ENCODE measurements around the gene PXK.

PXK gene

GRCh38 chr3:58340594-58341244 is 8.0 kb downstream of the PXK start:
- peak; percentile 48 for DNase-seq (ENCODE audit: low read depth)
- no peak for TF ChIP-seq POLR2A (IDR thresholded peaks at IDR 0.05; ENCODE audit: extremely low read depth, insufficient read length)
- no peak for TF ChIP-seq CTCF (IDR thresholded peaks at IDR 0.05; ENCODE audit: low read depth, low read length)
- TF ChIP-seq, protein P1, sequence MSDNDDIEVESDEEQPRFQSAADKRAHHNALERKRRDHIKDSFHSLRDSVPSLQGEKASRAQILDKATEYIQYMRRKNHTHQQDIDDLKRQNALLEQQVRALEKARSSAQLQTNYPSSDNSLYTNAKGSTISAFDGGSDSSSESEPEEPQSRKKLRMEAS (IDR thresholded peaks at IDR 0.05; ENCODE audit: low read depth, low read length), result no peak
- TF ChIP-seq MYC (IDR thresholded peaks at IDR 0.05; ENCODE audit: low read depth, low read length), result no peak
- H3K4me3 ChIP-seq (ENCODE audit: low read depth, low read length), result peak overlapping the region; percentile 21

- peak overlapping the region; percentile 21 for H3K4me3 ChIP-seq (ENCODE audit: low read depth, low read length)
- TF ChIP-seq CTCF (IDR thresholded peaks at IDR 0.05; ENCODE audit: low read depth, low read length), result no peak
- TF ChIP-seq, protein P1 (IDR thresholded peaks at IDR 0.05; ENCODE audit: low read depth, low read length), result no peak
- no peak for DNase-seq (ENCODE audit: low read depth)
These were observed 8.7 kb downstream of the PXK start for GRCh38 chr3:58341376-58341775.

DNA sequence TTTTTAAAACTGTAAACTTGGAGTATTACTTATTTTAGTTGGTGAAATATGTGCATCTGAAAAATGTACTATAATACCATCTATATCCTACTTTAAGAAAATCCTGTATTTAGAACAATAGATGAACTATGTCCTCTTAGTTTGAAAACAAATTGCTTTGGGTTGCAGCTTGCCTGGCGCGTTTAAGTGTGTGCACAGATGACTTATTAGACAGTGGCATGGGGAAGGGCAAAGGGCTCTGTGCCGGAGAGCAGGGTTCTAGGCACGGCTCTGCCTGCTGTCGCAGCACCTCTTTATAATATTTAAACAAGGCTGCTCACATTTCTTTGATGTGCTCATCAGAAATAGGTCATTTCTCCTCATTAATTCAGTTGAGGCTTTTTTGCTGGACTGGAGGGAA is 10.0 kb downstream of the PXK start:
- DNase-seq (ENCODE audit: low read depth), result no peak
- H3K4me3 ChIP-seq (ENCODE audit: low read depth, low read length), result peak overlapping the region; percentile 7
- TF ChIP-seq POLR2A (IDR thresholded peaks at IDR 0.05; ENCODE audit: extremely low read depth, insufficient read length) (no peak), CTCF (IDR thresholded peaks at IDR 0.05; ENCODE audit: low read depth, low read length) (no peak), MYC (IDR thresholded peaks at IDR 0.05; ENCODE audit: low read depth, low read length) (no peak)
- TF ChIP-seq, protein P1 (IDR thresholded peaks at IDR 0.05; ENCODE audit: low read depth, low read length), result no peak

- TF ChIP-seq POLR2A (IDR thresholded peaks at IDR 0.05; ENCODE audit: extremely low read depth, insufficient read length) (no peak), MYC (IDR thresholded peaks at IDR 0.05; ENCODE audit: low read depth, low read length) (no peak), CTCF (IDR thresholded peaks at IDR 0.05; ENCODE audit: low read depth, low read length) (no peak)
- TF ChIP-seq, protein P1 (IDR thresholded peaks at IDR 0.05; ENCODE audit: low read depth, low read length), result no peak
- DNase-seq (ENCODE audit: low read depth), result no peak
- peak overlapping the region; percentile 17 for H3K4me3 ChIP-seq (ENCODE audit: low read depth, low read length)
These were observed 12.8 kb downstream of the PXK start for GRCh38 chr3:58345457-58345856.

- DNase-seq (ENCODE audit: low read depth), result no peak
- TF ChIP-seq, protein P1 (IDR thresholded peaks at IDR 0.05; ENCODE audit: low read depth, low read length), result no peak
- H3K4me3 ChIP-seq (ENCODE audit: low read depth, low read length), result no peak overlapping the region
These were observed 13.7 kb downstream of the PXK start for GRCh38 chr3:58346368-58346767.

GRCh38 chr3:58347984-58348383 is 15.3 kb downstream of the PXK start:
- DNase-seq (ENCODE audit: low read depth), result no peak
- no peak overlapping the region for H3K4me3 ChIP-seq (ENCODE audit: low read depth, low read length)
- TF ChIP-seq, protein P1 (IDR thresholded peaks at IDR 0.05; ENCODE audit: low read depth, low read length), result no peak
- TF ChIP-seq POLR2A (IDR thresholded peaks at IDR 0.05; ENCODE audit: extremely low read depth, insufficient read length), result no peak
